PFSK-1 (cell line): ENCODE results near the gene PPOX. TPM values are rescaled to one million over a fixed set of nuclear protein-coding genes. Genes with fewer than 3 reads are reported as not detected.

Source experiments
- FOXP2 ChIP-seq: optimal IDR thresholded peaks from 2 replicates; pipeline ENCODE3; 2011; ENCODE audit warnings: borderline replicate concordance, control low read depth, inconsistent platforms; ENCODE audit not compliant: insufficient read depth; ENCODE audit errors: extremely low read length, extremely low read depth
- POLR2AphosphoS5 ChIP-seq: IDR thresholded peaks from 2 replicates; pipeline ENCODE4 v1.6.1; 2012; ENCODE audit warnings: low read depth, mild to moderate bottlenecking, control low read depth, low read length, moderate library complexity
- REST ChIP-seq, 2 experiments: IDR thresholded peaks; 2 replicates each; pipeline versions ENCODE4 v1.6.1 to v1.8.0; 2011 to 2012; ENCODE audit warnings: low read depth in 2 of 2, low read length in 2 of 2, control low read depth in 1 of 2, inconsistent platforms in 1 of 2, mild to moderate bottlenecking in 1 of 2, moderate library complexity in 1 of 2; ENCODE audit not compliant: insufficient read depth in 1 of 2
- SIN3A ChIP-seq: IDR thresholded peaks from 2 replicates; pipeline ENCODE4 v1.6.1; 2012; ENCODE audit warnings: mild to moderate bottlenecking, low read length, moderate library complexity, borderline replicate concordance; ENCODE audit not compliant: insufficient read depth
- TAF1 ChIP-seq: IDR thresholded peaks from 2 replicates; pipeline ENCODE4 v1.6.1; 2012; ENCODE audit warnings: low read length, control low read depth, borderline replicate concordance; ENCODE audit not compliant: insufficient read depth
- polyA plus RNA-seq: library from polyadenylated mRNA; unstranded; fragments of >200 nt; gene quantifications from one replicate; pipeline ENCODE4 v1.2.1, GENCODE V29; 2012; ENCODE audit warnings: low read depth, missing spikeins; ENCODE audit not compliant: insufficient read length

The PPOX gene
- polyA plus RNA-seq = 24.9 TPM

DNA sequence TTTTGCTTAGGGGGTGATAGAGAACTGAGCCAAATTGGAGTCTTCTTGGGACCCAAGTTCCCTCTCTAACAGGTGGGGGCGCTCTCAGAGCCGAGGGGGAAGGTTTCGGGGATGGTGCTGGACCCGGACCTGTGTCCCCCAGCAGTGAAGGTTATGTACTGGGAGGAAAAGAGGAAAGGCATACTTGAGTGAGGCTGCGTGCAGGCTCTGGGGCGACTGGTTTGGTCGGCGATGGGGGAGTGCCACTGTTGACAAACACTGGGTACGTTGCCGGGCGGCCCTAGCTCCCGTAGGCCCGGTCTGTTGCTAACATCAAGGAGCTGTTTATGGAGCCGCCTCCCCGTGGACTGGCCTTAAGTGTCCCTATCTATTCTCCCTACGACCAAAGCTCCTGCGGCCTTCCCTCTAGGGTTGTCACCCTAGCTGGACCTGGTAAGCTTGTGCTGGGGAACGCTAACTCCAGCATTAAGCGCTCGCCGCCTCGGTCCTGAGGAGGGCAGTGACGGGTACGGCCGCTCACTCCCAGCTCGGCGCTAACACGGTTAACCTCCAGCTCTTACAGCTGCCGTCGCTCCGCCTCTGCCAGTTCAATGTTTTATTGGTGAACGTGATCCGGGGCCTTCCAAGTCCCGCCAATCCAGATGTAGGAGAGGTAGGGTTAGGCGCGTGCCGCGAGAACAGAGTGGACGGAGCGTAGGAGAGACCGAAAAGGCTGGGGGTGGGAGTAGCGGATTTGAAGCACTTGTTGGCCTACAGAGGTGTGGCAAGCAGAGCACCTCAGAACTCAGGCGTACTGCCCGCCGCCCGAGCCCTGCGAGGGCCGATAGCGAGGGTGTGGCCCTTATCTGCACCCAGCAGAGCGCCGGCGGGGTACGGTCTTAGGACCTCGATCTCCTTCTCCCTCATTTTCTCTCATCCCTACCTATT is at the start of gene PPOX:
Gene PPOX (plus strand): TSS at position 685 of the 927 bp plus-strand sequence. CDS start 422 bp downstream, outside the sequence.
- TF ChIP-seq REST (IDR thresholded peaks at IDR 0.05; ENCODE audit: insufficient read depth in 1 of 2, low read depth in 2 of 2, low read length in 2 of 2) (peak in 1 of 2 experiments; percentile 53; a peak in 1 of 4 replicates), FOXP2 (peak; percentile 99), TAF1 (peak; percentile 72; the same call in 1 of the 2 replicates), POLR2AphosphoS5 (peak; percentile 83), SIN3A (peak; percentile 92; the same call in 1 of the 2 replicates)

DNA sequence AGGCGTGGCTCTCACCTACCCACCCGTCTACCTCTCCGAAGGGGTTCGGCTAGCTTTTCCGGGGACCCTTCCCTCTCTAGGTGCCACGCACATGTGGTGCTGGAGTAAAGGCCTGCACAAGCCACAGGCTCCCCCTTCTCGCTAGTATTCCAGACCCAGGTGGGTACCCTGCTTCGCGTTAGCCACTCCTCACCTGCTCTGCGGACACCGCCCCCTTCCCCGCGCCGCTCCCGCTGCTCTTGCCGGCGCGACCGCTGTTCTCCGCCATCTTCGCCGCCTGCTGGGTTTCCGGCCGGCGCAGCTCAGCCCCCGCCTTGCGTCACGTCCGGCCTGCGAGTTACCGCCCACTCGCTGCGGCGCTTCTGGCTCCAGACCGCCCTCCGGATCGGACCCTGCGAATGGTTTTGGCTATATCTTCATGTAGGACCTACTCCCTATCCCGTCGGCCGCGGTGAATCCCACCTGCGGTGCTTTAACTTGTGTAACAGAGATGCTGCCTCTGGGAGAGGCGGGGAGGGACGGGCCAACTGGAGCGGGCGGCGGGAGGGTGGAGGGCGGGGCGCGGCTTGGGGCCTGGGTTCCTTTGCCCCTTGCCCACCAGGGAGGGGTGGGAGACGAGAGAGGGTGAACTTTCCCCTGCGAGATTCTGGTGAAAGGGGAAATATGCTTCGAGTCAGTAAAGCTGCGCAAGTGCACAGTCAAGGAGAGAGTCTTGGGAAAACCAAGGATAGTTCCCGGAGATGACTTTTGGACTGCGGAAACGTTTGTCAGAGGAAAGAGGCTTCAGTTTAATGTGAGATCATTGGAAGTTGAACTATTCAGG is 48.3 kb upstream of the PPOX start, which contains the start of the genes NIT1 and PFDN2:
Gene NIT1 (plus strand): TSS at position 347 of the 823 bp plus-strand sequence. CDS start 72 bp downstream, at position 419.
Gene PFDN2 (minus strand): TSS at position 279 of the 823 bp plus-strand sequence. CDS start 11 bp downstream, at position 268.
- peak; percentile 98 for TF ChIP-seq TAF1
- peak; percentile 97 for TF ChIP-seq FOXP2
- TF ChIP-seq SIN3A = peak; percentile 77; the same call in 1 of the 2 replicates
- TF ChIP-seq REST (IDR thresholded peaks at IDR 0.05; ENCODE audit: insufficient read depth in 1 of 2, low read depth in 2 of 2, low read length in 2 of 2) = peak; percentile 24 to 60; a peak in 3 of 4 replicates
- TF ChIP-seq POLR2AphosphoS5 = peak; percentile 95

DNA sequence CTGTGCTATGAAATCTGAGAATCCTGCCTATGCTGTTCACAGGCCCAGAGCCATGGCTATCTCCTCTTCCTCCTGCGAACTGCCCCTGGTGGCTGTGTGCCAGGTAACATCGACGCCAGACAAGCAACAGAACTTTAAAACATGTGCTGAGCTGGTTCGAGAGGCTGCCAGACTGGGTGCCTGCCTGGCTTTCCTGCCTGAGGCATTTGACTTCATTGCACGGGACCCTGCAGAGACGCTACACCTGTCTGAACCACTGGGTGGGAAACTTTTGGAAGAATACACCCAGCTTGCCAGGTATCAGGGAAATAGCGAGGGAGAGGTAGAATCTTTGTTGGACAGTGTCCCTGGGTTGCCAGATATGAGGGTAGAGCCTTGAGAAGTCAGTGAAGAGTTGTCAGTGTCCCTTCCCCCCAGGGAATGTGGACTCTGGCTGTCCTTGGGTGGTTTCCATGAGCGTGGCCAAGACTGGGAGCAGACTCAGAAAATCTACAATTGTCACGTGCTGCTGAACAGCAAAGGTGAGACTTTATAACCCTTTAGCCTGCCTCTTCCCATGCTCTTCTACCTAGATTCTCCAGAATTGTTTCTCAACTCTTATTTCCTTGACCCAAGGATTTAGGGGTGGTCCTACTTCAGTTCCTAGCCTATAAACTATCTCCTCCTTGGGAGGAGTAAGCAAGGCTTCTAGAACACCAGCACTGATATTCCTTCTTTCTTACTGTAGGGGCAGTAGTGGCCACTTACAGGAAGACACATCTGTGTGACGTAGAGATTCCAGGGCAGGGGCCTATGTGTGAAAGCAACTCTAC is 46.9 kb upstream of the PPOX start:
- TF ChIP-seq TAF1 (no peak), FOXP2 (no peak), POLR2AphosphoS5 (peak; percentile 40; the same call in 1 of the 2 replicates)

DNA sequence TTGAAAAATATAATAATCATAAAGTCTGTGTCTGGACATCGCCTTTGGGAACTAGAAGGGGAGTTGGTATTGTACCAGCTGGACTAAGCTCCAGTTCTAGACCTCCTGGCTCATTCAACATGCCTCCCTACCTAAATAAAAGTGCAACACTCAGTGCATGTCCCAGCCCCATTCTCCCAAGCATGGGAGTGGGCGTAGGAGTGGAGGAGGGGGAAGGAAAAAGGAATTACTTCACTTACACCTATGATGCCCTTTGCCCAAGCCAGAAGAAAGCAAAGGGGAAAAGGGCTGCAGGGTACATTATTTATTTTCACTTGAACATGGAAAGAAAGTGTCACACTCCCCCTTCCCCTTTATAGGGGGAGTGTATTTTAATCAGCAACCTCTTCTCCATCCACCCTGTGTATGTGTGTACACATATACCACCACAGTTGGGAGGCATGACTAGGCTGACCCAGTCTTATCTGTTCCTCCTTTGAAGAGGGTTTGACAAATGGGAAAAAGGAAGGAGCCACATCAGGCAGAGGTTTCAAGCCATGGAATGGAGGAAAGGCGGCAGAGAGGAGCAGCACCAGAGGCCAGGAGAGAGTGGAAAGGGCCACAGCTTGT is 45.1 kb upstream of the PPOX start:
- TF ChIP-seq SIN3A = no peak
- peak; percentile 15; the same call in 1 of the 2 replicates for TF ChIP-seq POLR2AphosphoS5

DNA sequence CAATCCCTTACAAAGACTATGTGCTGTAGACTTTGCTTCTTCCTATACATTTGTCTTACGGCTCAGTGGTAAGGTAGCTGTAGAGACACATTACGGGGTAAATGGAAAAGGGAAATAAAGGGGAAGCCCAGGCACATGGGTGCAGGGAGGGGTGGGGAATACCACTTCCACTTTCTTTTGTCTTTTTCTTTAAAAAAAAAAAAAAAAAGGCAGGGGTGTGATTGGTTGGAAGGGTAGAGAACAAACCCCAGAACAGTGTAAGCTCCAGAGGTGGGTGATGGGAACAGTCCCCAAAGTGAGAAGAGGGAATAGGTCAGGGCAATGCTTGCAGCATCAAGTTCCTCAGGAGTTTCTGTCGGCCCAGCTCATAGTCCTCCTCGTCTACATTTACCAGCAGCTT is 44.4 kb upstream of the PPOX start:
- TF ChIP-seq TAF1 (no peak), POLR2AphosphoS5 (no peak), SIN3A (no peak), FOXP2 (no peak), REST (IDR thresholded peaks at IDR 0.05; ENCODE audit: insufficient read depth in 1 of 2, low read depth in 2 of 2, low read length in 2 of 2) (no peak)
